Sigmoid colon (tissue), 7 donors: ENCODE measurements around the gene MPST. TPM values are rescaled to one million over a fixed set of nuclear protein-coding genes. Genes with fewer than 3 reads are reported as not detected.

Source experiments
- DNase-seq: peaks from one replicate; pipeline ENCODE4 v3.0.0-alpha.2; 2019
- H3K27ac ChIP-seq, 4 donors: fragments of 200-600 bp; sonication (generic); one replicate each; pipeline ENCODE4 v1.5.1; 2016 to 2019; ENCODE audit warnings: mild to moderate bottlenecking in 1 of 4
- H3K27me3 ChIP-seq, 3 donors: fragments of 200-600 bp; sonication (generic); one replicate each; pipeline ENCODE4 v1.5.1; 2019; ENCODE audit warnings: mild to moderate bottlenecking in 1 of 3
- H3K36me3 ChIP-seq, 4 donors: fragments of 200-600 bp; sonication (generic); one replicate each; pipeline ENCODE4 v1.5.1; 2016 to 2019
- H3K4me1 ChIP-seq, 4 donors: fragments of 200-600 bp; sonication (generic); one replicate each; pipeline ENCODE4 v1.5.1; 2017 to 2019
- H3K4me3 ChIP-seq, 4 donors: fragments of 200-600 bp; sonication (generic); one replicate each; pipeline ENCODE4 v1.5.1; 2017 to 2019; ENCODE audit warnings: mild to moderate bottlenecking in 2 of 4, moderate library complexity in 1 of 4
- H3K9me3 ChIP-seq, 4 donors: fragments of 200-600 bp in 3 of 4; sonication (generic) in 3 of 4; one replicate each; pipeline versions ENCODE4 v1.5.1 to v1.6.1; 2013 to 2019
- CTCF ChIP-seq, 4 experiments: fragments of 450-650 bp in 3 of 4; fragments of 200-600 bp in 1 of 4; IDR thresholded peaks; one replicate each; pipeline ENCODE4 v1.5.1; 2016 to 2019; ENCODE audit warnings: antibody characterized with exemption in 4 of 4, mild to moderate bottlenecking in 3 of 4, moderate library complexity in 2 of 4
- EP300 ChIP-seq, 4 donors: sonication (generic); formaldehyde crosslinking; IDR thresholded peaks; one replicate each; pipeline ENCODE4 v1.6.1; 2017; ENCODE audit warnings: antibody characterized with exemption in 4 of 4
- POLR2A ChIP-seq, 2 donors: fragments of 450-650 bp; IDR thresholded peaks; one replicate each; pipeline ENCODE4 v1.6.1; 2016; ENCODE audit warnings: antibody characterized with exemption in 2 of 2, mild to moderate bottlenecking in 2 of 2, moderate library complexity in 2 of 2
- POLR2AphosphoS5 ChIP-seq, 4 donors: sonication (generic); formaldehyde crosslinking; IDR thresholded peaks; one replicate each; pipeline ENCODE4 v1.6.1; 2017; ENCODE audit warnings: antibody characterized with exemption in 4 of 4
- WGBS, 2 donors: extraction: QIAGEN DNeasy Blood & Tissue Kit; methylation state at CpG; one replicate each; pipeline ENCODE4 v1.1.7; 2013; 5-methylcytosine and 5-hydroxymethylcytosine counted together
- intact Hi-C: fragments of 100-400 bp; cut with DNase I; formaldehyde crosslinking; loops from one replicate; pipeline ENCODE4 v1.15.1; 2023
- polyA plus RNA-seq, 3 donors: library from polyadenylated mRNA; stranded (reverse); fragments of 200-250 nt; gene quantifications; one replicate each; pipeline ENCODE4 v1.2.3, GENCODE V29; 2013
- total RNA-seq, 4 donors: library from RNA; depleted of rRNA; stranded (reverse); fragments of >200 nt; gene quantifications; one replicate each; pipeline ENCODE4 v1.1.0, GENCODE V29; 2016
- donor health status: healthy with polysubstance abuse.
- donor health status: Bipolar disorder and iron deficiency.
- donor health status: healthy.

Gene MPST
- total and polyA plus RNA-seq, 7 donors, result 94.2 to 340 (median 143) TPM

GRCh38 chr22:37049224-37049623, 29.7 kb downstream of the MPST start:
- Histone ChIP-seq H3K4me1 (peaks cover 0 to 26% (median 18%) of the 10 kb centered on the region in 4 donors), H3K36me3 (peaks cover 0 to 9% (median 3%) of the 10 kb centered on the region in 4 donors), H3K4me3 (no peak overlapping the region), H3K27me3 (no peaks in the 10 kb centered on the region), H3K27ac (no peak overlapping the region), H3K9me3 (no peaks in the 10 kb centered on the region)
- WGBS, 2 donors, result 87 to 89% methylated on average over 2 of the region's 2 CpGs
- no peak for DNase-seq
- intact Hi-C loops, result loop anchor here (10.0 kb wide), 1 partner anchor 264 kb away; no protein-coding TSS in a partner anchor
- TF ChIP-seq EP300 (IDR thresholded peaks at IDR 0.05), result no peak
- TF ChIP-seq CTCF (IDR thresholded peaks at IDR 0.05), result no peak
- TF ChIP-seq POLR2AphosphoS5 (IDR thresholded peaks at IDR 0.05), result no peak
- TF ChIP-seq POLR2A (IDR thresholded peaks at IDR 0.05), result no peak

GRCh38 chr22:37050913-37051312, 31.4 kb downstream of the MPST start:
- no peaks in the 10 kb centered on the region for H3K9me3 ChIP-seq
- peak overlapping the region in 2 of 4 donors; percentile 22 to 53 for H3K27ac ChIP-seq
- H3K27me3 ChIP-seq, result no peaks in the 10 kb centered on the region
- no peak for TF ChIP-seq POLR2AphosphoS5 (IDR thresholded peaks at IDR 0.05)
- TF ChIP-seq POLR2A (IDR thresholded peaks at IDR 0.05), result no peak
- no peak for TF ChIP-seq CTCF (IDR thresholded peaks at IDR 0.05)
- no peak for TF ChIP-seq EP300 (IDR thresholded peaks at IDR 0.05)
- WGBS, 2 donors, result 58 to 78% methylated on average over 6 of the region's 6 CpGs
- peaks cover 0 to 26% (median 18%) of the 10 kb centered on the region in 4 donors for H3K4me1 ChIP-seq
- no peak for DNase-seq
- H3K36me3 ChIP-seq, result peaks cover 0 to 24% (median 3%) of the 10 kb centered on the region in 4 donors
- intact Hi-C loops, result loop anchor here (2.0 to 10.0 kb wide), 2 partner anchors 30 to 196 kb away; no protein-coding TSS in a partner anchor
- H3K4me3 ChIP-seq, result peak overlapping the region in 3 of 4 donors; percentile 77 to 87 (median 87)

- no peaks in the 10 kb centered on the region for H3K27me3 ChIP-seq
- intact Hi-C loops, result loop anchor here (2.0 to 10.0 kb wide), 2 partner anchors 31 to 197 kb away; no protein-coding TSS in a partner anchor
- peaks cover 0 to 31% (median 7%) of the 10 kb centered on the region in 4 donors for H3K36me3 ChIP-seq
- TF ChIP-seq POLR2A (IDR thresholded peaks at IDR 0.05) (no peak), EP300 (IDR thresholded peaks at IDR 0.05) (no peak), POLR2AphosphoS5 (IDR thresholded peaks at IDR 0.05) (no peak), CTCF (IDR thresholded peaks at IDR 0.05) (no peak)
- DNase-seq, result peak; percentile 80
- H3K27ac ChIP-seq, result peak within 1 kb of the TSS in 2 of 4 donors; percentile 47 to 53
- no peaks in the 10 kb centered on the region for H3K9me3 ChIP-seq
- WGBS, 2 donors, result 5 to 6% methylated on average over 89 of the region's 89 CpGs
- peak within 1 kb of the TSS; percentile 57 to 87 (median 82) for H3K4me3 ChIP-seq
- peaks cover 0 to 26% (median 18%) of the 10 kb centered on the region in 4 donors for H3K4me1 ChIP-seq
These were observed 32.1 kb downstream of the MPST start, which contains the start of gene KCTD17 for GRCh38 chr22:37051391-37052385. Gene KCTD17, plus strand, starts transcription at chr22:37051742. Its CDS starts 19 bp downstream, at chr22:37051761.

- H3K36me3 ChIP-seq, result peaks cover 0 to 41% (median 12%) of the 10 kb centered on the region in 4 donors
- H3K4me3 ChIP-seq, result peak overlapping the region; percentile 57 to 87 (median 82)
- intact Hi-C loops, result loop anchor here (10.0 kb wide), 1 partner anchor 198 kb away; no protein-coding TSS in a partner anchor
These were observed 33.1 kb downstream of the MPST start for GRCh38 chr22:37052386-37053309.

More at GRCh38 chr22:37052386-37053309, 33.1 kb downstream of the MPST start:
- Histone ChIP-seq H3K9me3 (no peaks in the 10 kb centered on the region), H3K27me3 (no peaks in the 10 kb centered on the region), H3K27ac (peak overlapping the region in 1 of 4 donors; percentile 47), H3K4me1 (peaks cover 0 to 26% (median 18%) of the 10 kb centered on the region in 4 donors)
- no peak for TF ChIP-seq EP300 (IDR thresholded peaks at IDR 0.05)
- no peak for TF ChIP-seq POLR2AphosphoS5 (IDR thresholded peaks at IDR 0.05)
- no peak for TF ChIP-seq POLR2A (IDR thresholded peaks at IDR 0.05)
- no peak for TF ChIP-seq CTCF (IDR thresholded peaks at IDR 0.05)
- 89 to 91% methylated on average over 25 of the region's 25 CpGs for WGBS, 2 donors
- DNase-seq, result no peak
